IPS-18c (cell line): ENCODE data around the gene PSG6.
"Not testable (repeated sequence)": the region's sequence is repeated elsewhere in the genome, so short reads cannot be mapped to it uniquely, and the experiment has no call there.

Source experiments
- H3K4me3 ChIP-seq: 2 replicates; pipeline ENCODE4 v1.7.0; 2013; ENCODE audit warnings: low read depth, mild to moderate bottlenecking, low read length, moderate library complexity; ENCODE audit not compliant: insufficient read depth
- H3K9me3 ChIP-seq: one replicate; pipeline ENCODE4 v1.6.1; 2013; ENCODE audit warnings: mild to moderate bottlenecking, low read length, moderate library complexity; ENCODE audit not compliant: control insufficient read depth, insufficient read depth

The PSG6 gene

GRCh38 chr19:42918377-42919069 lies 829 bp upstream of the PSG6 start:
- not testable (repeated sequence) for H3K4me3 ChIP-seq, H3K9me3 ChIP-seq

- not testable (repeated sequence) for H3K4me3 ChIP-seq, H3K9me3 ChIP-seq
These were observed 763 bp downstream of the PSG6 start for GRCh38 chr19:42916931-42917330.

DNA sequence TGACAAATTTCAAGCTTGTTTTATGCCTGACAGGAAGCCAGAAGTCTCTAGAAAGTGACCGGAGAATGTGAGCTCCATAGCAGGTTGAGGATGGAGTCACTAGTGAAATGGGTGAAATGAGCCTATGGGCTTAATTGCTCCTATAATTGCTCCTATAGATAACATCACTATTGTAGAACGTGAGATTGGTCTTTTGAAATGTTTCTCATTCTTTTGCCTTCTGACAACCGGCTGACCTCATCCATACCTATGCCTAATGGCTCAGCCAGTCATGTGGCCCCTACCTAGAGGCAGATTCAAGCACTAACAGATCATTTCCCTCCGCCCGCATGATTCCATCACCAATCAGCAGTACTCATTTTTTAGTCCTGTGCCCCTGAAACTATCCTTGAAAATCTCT lies 4.2 kb downstream of the PSG6 start:
- not testable (repeated sequence) for H3K9me3 ChIP-seq

DNA sequence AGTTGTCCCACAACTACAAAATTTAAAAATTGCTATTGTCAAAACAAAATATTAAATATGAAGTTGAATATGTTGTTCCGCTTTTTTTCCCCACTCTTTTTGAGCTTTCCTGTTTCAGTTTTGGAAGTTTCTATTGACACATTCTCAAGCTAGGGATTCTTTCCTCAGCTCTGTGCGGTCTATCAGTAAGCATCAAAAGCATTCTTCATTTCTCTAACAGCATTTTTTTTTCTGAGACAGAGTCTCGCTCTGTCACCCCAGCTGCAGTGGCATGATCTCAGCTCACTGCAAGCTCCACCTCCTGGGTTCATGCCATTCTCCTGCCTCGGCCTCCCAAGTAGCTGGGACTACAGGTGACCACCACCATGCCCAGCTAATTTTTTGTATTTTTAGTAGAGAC lies 4.8 kb downstream of the PSG6 start:
- not testable (repeated sequence) for H3K9me3 ChIP-seq, H3K4me3 ChIP-seq

More for the DNA sequence above, 4.2 kb downstream of the PSG6 start:
- not testable (repeated sequence) for H3K4me3 ChIP-seq

DNA sequence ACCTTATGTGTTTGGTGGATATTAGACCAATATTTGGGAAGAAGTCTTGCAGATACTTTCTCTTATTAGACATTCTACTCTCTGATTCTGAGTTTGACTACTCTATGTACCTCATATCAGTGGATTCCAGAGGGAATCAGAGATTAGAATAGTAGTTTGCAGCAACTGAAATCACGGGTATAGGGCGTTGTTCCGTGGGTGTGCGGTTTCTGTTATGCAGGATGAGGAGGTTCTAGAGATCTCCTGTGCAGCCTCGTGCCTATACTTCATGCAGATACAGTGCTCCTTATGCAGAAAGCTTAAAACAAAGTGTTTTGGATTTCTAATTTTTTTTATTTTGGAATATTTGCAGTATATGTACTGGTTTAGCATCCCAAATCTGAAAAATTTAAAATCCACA lies 6.0 kb downstream of the PSG6 start:
- H3K4me3 ChIP-seq, H3K9me3 ChIP-seq: not testable (repeated sequence)

- not testable (repeated sequence) for H3K9me3 ChIP-seq, H3K4me3 ChIP-seq
These were observed 11.5 kb downstream of the PSG6 start for GRCh38 chr19:42906162-42906561.

DNA sequence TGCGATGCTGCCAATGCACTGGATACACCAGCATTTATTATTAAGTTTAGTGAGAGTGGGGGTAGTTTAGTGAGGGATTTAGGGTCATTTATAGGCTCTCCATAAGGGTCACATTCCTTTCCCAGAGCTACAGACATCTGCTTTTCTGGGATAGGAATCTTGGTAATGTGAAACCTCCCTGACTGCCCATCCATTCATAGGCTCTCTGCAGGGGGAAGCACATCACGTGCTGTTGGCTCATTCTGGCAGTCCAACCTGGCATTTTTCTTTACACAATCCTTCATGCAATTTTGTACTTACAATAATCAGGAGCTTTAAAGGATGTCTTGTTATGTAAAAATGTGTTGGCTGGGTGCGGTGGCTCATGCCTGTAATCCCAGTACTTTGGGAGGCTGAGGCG lies 17.1 kb downstream of the PSG6 start:
- not testable (repeated sequence) for H3K4me3 ChIP-seq, H3K9me3 ChIP-seq

DNA sequence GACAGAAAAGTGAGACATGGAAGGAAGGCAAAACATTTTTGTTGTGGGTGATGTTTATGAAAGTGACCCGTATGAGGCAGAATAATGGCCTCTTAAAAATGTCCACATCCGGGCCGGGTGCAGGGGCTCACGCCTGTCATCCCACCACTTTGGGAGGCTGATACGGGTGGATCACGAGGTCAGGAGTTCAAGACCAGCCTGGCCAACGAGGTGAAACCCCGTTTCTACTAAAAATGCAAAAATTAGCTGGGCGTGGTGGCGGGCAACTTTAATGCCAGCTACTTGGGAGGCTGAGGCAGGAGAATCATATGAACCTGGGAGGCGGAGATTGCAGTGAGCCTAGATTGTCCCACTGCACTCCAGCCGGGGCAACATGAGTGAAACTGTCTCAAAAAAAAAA lies 18.0 kb downstream of the PSG6 start:
- H3K4me3 ChIP-seq, H3K9me3 ChIP-seq: not testable (repeated sequence)

DNA sequence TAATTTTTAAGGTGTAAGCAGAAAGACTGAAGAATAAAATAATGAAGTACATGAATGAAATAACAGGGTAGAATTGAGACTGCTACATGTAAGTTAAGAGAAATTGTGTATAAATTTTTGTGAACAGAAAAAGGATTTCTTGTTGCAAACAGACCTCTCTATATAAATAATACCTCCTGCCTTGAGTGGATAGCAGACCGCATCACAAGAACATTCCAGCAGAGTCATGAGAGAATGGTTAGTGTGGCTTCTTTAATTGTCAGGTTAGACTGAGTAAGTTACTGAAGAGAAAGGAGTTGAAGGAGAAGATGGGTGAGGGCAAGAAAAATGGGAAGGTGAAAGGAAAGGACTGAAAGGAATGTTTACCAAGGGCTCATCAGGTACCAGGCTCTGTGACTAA lies 18.6 kb downstream of the PSG6 start:
- H3K9me3 ChIP-seq, H3K4me3 ChIP-seq: not testable (repeated sequence)

DNA sequence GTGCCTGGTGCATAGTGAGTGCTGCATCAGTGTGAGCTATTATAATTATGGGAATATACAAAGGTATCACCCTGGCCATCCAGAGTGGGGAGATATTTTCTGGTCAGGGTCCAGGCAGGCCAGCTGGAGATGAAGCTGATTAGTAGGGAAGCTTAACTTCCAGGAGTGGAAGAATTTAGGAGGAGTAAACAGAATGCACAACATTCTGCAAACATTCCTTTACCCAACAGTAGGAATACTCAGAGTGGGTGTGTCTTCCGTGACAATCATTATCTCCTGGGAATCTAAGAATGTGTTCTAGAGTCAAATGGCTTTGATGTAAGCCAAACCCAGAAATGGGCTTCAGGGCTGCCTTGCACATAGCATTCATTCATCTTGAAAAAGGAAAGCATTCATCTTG lies 19.0 kb downstream of the PSG6 start:
- not testable (repeated sequence) for H3K4me3 ChIP-seq, H3K9me3 ChIP-seq

DNA sequence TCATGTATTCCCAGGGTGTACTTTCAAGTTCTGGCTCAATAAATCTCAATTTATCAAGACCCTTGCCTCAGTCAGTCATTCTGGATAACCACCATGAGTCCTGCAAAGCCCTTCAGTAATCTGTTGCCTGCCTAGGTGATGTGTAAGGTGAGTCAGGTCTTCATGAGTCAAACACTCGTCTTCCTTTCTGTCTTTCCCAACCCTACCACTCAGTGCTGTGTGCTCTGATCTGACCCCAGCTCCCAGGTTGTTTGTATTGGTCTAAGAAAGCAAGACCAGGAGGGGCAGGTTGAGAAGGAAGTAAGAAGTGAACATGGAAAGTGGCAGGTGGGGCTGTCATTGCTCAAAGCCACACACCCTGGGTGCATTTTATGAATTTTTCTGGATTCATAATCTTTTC lies 20.0 kb downstream of the PSG6 start:
- not testable (repeated sequence) for H3K4me3 ChIP-seq, H3K9me3 ChIP-seq

DNA sequence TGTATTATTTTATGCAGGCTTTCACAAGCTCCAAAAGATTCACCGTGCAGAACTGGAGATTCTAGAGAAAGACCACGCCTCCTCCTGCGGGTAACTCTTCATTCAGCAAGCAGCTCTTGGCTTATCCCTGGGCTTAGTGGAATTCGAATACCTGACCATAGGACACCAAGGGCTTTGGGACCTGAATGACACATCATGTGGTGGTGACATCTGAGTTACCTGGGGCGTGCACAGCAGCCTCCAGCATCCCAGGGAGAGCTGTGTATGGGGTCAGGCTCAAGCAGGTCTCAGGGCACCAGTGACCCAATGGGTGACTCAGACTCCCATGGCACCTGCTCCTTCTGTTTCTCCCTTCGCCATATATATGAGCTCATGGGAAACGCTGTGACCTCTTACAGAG lies 27.2 kb downstream of the PSG6 start:
- not testable (repeated sequence) for H3K9me3 ChIP-seq, H3K4me3 ChIP-seq

DNA sequence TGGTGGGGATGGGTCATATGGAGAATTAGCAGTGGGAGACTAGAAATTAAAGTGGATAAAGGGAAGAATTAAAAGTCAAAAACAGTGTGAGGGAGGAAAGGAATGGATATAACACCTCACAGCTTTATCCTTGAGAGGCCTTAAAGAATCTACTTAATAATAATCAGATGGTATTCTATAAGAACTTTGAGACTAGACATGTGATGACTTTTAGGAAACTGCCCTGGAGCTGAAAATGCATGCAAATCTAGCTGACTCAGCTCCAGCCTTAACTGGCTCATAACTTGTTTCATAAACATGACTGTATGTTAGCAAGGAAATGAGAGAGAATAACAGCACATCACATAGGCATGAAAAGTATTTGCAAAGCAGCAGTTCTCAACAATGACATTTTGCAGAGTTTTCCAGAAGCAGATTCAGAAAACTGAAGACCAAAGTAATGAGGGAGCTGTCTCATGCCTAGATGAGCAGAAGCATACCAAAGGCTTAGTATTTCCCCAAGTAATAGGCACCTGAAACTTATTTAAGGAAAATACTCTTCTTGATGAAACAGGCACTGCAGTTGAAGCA lies 29.7 kb downstream of the PSG6 start:
- H3K4me3 ChIP-seq, H3K9me3 ChIP-seq: not testable (repeated sequence)

GRCh38 chr19:42882730-42883129 lies 35.0 kb downstream of the PSG6 start:
- H3K9me3 ChIP-seq, H3K4me3 ChIP-seq: not testable (repeated sequence)

DNA sequence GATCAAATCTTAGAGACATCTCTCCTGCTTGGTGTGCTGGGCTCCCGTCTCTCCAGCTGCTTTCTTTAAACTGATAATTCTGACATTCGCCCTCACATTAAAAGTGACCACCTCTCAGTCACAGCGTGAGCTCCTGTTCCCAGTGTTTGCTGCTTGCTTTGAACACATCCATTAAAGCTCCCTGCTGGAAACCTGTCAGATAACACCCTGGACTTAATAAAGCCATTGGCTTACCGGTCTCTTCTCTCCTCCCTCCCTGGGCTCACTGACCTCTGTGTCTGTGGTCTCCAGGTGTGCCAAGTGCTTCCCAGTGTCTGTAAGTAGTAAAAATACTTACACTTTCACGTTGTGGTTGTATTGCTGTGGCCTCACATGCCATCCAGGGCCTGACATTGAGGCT lies 35.7 kb downstream of the PSG6 start:
- not testable (repeated sequence) for H3K4me3 ChIP-seq, H3K9me3 ChIP-seq

GRCh38 chr19:42881279-42881678 lies 36.4 kb downstream of the PSG6 start:
- not testable (repeated sequence) for H3K4me3 ChIP-seq, H3K9me3 ChIP-seq

- not testable (repeated sequence) for H3K4me3 ChIP-seq, H3K9me3 ChIP-seq
These were observed 37.1 kb downstream of the PSG6 start for GRCh38 chr19:42880621-42881020.

- H3K4me3 ChIP-seq = no peak within 1 kb of the TSS
- H3K9me3 ChIP-seq = no peaks in the 10 kb centered on the region
These were observed 38.1 kb downstream of the PSG6 start, which contains the start of gene PSG1 for GRCh38 chr19:42879613-42880012. Gene PSG1, minus strand, starts transcription at chr19:42879713. Its CDS starts 132 bp downstream, at chr19:42879581.

GRCh38 chr19:42876596-42876995 lies 41.1 kb downstream of the PSG6 start:
- not testable (repeated sequence) for H3K4me3 ChIP-seq, H3K9me3 ChIP-seq
